GM20431 (cell line): Measurements from ENCODE around the gene GALNT17.
"Not testable (repeated sequence)": the region's sequence is repeated elsewhere in the genome, so short reads cannot be mapped to it uniquely, and the experiment has no call there.

ENCODE experiments used
- in situ Hi-C: fragments of 300-500 bp; cut with MseI, MboI; formaldehyde crosslinking; loops from one replicate; pipeline ENCODE4 v1.15.0; 2020; ENCODE audit warnings: low sequenced_read_pairs; ENCODE audit not compliant: unreplicated experiment

GALNT17 gene

DNA sequence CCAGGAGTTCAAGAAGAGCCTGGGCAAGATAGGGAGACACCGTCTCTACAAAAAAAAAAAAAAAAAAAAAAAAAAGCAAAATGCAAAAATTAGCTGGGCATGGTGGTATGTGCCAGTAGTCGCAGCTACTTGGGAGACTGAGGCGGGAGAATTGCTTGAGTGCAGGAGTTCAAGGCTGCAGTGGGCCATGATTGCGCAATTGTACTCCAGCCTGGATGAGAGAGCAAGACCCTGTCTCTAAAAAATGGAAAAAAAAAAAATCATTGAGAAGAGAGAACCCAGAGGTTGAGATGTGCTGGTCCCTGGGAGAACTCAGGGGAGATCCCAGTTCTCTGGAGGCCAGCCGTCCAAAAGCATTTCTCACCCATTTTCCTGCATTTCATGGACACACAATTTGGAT is 95.2 kb downstream of the GALNT17 start:
- in situ Hi-C loops: no loop called here

DNA sequence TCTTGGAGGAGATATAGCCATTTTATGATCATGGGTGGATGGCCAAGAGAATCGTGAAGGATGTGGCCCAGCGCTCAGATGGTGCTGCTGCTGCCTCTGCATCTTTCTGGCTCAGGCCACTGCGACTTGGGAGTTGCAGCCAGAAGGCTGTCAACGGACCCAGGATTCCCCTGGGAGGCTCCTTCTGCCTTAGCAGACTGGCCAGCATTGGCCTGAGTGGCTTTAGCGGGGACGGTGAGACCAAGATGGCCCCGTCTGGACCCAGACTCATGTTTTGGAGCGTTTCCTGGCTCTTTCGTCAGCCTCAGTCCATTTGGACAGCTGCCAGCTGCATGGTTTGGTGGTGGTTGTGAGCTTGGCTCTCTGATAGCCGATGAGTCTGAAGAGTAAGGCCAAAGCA is 97.2 kb downstream of the GALNT17 start:
- in situ Hi-C loops: no loop called here

DNA sequence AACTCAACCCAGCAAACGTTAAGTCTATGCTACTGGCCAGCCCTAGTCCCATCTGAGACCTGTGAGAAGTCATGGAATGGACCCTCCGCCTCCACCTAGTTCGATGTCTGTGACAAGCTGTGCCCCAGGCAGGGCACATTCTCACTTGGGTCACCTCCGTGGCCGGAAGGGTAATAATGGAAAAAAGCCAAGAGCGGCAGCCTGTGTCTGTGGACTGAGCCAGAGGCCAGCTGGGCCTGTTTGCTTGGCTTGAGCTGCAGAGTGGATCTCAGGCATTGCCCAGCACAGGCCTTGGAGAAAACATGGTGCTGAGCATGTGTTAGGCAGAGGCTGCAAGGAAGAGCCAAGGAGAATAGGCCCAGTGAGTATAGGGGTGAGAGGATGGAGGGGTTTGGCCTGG is 97.8 kb downstream of the GALNT17 start:
- in situ Hi-C loops: no loop called here

DNA sequence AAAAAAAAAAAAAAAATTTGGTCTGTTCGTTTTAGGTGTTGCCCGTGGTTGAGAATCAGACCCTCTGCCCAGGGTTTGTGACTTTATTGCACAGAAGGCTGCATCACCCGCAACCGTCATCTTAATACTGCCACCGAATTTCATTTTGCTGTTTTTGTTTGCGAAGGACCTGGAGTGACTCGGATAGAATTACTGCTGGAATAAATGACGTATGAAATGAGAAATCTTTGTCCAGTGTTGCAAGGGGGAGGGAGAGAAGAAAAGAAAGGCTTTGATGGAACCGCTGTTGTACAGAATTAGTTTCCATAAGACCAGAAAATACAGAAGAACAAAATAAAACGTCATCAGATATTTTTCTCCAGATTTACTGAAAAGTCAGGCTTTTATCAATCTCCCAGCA is 103.3 kb downstream of the GALNT17 start:
- in situ Hi-C loops: no loop called here

DNA sequence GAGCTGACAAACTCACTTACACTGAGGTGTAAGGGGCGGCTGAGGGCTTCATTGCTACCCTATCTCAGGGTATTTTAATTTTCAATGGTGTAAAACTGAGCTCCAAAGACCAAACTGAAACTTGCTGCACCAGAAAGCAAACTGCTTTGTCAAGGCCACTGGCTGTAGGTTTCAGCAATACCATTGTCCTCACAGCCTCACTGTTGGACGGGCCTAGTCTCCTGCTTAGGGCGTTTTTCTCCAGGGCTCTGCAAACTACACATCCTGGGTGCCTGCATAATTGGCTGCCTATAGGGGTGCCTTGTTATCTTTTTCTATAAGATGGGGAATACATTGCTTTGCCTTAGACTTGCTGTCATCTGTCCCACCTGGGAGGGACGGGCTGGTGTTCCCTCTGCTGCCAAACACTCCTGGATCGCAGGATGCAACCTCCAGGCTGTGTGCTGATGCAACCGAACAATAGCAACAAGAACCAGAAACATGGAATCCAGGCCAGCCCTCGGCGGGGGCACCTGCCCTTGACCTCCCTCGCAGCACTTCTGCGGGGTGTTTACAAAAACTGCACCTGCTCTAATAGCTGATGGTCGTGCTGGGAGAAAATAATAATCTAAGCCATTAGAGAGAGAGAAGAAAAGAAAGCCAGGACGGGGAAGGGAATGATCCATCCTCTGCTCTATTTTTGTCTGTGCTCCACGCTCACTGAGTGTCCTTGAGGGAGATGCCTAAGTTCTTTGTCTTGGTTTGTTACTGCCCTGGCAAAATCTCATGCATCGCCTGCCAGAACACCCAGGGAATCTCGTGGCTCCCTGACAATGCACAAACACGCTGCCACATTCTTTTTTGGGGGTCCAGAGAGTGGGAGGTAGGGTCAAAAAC is 104.5 kb downstream of the GALNT17 start:
- in situ Hi-C loops: no loop called here

DNA sequence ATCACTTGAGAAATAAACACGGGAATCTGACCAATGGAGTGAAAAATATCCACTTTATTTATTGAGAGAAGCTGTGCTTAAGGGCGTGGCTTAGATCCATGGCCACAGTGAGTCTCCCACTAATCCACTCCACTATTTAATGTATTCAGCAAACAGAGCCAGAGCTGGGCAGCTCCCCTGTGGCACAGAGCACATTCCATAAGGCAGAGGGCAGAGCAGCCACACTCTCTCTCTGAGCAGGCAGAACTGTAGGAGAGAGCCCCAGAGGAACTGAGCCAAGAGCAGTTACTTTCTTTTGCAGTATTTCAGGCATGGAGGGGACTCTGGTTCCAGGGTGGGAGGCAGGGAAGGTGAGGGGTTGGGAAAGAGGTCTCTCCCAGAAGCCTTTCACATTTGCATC is 106.0 kb downstream of the GALNT17 start:
- in situ Hi-C loops: no loop called here

DNA sequence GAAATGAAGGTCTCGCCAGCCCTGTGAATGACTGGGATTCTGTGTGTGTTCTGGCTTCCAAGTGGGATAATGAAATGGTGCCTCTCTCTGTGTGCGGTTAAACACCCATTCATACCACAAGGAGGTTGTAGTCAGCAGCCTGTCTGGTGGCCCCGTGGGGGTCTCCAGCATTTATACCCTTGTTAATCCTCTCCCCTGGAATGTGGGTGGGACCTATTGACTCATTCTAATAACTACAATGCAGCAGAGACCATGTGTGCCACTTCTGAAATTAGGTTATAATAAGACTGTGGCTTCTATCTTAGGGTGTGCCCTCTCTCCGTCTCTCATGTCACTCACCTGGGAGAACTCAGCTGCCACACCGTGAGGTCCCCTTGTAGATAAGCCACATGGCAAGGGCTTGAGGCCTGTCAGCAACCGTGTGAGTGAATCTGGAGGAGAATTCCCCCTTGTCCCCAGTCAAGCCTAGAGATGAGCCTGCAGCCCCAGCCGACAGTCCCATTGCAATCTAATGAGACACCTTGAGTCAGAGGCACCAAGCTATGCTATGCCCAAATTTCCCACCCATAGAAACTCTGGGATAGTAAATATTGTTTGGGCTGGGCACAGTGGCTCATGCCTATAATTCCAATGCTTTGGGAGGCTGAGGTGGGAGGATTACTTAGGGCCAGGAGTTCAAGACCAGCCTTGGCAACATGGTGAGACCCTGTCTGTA is 106.8 kb downstream of the GALNT17 start:
- in situ Hi-C loops: no loop called here

DNA sequence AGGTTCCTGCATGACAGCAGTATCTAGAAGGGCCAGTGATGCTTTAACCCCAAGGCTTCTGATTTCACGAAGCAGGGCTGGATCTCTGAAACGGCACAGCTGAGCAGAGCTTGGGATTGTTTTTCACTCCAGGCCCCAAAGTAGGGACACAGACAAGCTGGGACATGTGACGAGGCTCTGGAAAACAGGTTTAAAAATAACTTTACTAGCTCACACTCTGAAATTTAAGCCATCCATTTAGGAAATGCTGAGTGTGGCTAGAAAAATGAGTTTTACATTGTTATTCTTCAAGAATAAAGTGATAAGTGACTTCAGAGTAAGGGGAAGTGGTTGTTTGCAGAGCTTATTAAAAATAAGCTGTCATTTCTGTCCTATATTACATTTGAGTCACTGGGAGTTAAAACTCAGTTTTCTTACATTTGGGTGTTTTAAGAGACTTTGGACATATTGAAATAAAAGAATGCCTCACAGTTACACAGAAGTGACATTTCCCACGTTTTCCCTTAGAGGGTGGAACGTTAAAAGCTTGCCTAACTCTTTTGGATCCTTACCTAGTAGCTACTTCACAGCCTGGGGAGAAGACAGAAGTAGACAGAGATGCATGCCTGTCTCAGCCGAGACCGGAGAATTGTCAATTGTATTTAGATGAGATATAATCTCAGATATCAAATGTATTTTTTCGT is 107.8 kb downstream of the GALNT17 start:
- in situ Hi-C loops: no loop called here

DNA sequence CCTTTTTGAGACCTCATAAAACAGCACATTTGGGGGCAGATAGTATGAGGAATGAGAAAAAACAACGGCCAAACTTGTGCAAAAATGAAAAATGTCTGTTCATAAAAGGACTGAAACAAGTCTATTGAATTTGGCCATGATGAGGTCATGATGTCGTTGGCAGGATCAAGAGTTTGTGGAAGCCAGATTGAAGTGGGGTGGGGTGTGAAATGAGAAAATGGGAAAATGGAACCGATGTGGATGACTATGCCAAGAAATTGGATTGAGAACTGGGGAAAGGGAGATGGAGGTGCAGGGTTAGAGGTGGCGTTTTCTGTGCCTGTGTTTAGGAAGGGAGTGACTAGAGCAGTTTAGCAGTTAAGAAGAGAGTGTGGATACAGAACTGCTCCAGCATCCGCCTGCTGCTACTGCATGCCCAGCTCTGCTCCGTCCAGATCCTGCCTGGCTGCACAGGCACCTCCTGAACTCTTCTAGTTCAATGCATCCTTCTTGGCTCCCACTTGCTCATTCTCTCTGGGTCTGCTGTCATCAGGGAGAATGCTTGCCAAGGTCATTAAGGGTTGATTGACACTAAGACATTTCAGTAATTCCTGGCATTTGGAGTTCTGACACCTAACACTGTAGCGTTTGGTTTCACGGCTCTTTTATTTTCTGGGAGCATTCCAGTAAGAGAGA is 111.9 kb downstream of the GALNT17 start:
- in situ Hi-C loops: no loop called here

DNA sequence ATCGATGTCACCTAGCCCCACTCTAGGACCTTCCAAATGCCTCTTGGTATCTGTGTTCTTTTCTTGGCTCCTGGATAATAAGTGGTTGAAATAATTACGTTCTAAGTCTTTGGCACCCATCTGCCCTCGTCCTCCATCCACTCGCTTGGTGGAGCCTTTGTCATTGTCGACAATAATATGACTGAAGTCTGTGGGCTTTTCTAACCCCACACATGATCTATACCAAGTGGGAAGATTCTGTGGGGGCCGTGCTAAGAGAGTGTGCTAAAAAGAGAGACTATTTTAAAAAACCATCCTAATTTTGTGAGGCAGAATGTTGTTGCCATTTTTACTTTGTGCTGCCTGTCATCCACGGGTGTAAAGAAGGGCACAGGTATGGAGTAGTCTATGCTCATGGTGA is 113.1 kb downstream of the GALNT17 start:
- in situ Hi-C loops: no loop called here

DNA sequence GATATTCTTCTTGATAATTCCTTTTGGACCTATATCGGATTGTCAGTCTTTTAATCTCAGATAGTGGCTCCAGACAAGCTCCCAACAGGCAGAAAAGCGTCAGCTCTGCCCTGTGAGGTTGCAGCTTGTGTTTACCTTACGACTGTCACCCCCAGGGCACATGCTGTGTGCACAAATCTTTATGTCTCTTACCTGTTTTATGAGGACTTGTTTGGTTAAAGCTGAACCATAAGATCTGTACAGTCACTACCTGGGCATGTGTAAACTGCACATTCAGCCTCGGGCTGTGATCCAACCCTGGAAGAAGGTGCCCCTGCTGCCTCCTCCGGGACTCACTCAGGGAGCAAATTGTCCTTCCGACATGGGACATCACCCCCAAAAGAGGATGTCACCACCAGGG is 119.8 kb downstream of the GALNT17 start:
- in situ Hi-C loops: no loop called here

DNA sequence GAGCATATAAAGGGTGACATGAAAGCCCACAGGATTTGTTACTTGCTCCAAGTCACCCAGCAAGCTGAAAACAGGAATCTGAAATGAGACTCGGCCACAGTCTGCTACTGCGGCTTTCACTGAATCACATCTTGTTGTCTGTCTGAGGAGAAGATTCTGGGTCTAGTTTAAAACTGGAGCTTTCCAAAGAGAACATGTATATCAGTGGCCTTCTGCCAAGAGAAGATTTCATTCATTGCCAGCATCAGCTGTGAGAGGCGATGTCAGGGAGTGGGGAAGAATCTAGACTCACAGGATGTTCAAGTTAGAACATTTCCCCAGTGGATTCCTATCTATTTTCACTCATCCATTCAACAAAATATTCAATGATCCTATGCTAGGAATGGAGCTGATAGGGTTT is 122.8 kb downstream of the GALNT17 start:
- in situ Hi-C loops: no loop called here

DNA sequence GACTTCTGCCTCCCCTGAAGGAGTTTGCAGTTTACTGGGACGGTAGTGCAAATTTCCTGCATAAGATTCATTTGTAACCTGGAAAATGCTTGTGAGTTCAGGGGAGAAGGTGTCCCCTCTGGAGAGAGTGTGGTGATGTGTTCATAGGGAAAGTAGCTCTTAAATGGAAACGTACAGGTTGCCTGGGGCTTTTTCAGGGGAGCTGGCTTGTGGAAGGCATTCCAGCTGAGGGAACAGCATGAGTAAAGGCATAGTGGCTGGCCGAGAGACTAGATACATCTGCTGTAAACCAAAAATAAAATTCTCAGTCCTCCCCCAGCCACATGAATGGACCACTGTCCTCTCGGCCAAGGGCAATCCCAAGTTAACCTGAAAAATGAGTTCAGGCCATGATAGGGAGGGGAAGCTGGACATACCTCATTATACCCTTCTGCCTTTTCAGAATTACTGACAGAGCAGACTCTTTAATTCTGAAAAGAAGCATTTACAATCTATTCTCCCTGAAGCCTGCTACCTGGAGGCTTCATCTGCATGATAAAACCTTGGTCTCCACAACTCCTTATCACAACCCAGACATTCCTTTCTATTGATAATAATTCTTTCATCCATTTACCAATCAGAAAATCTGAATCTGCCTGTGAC is 123.7 kb downstream of the GALNT17 start:
- in situ Hi-C loops: no loop called here

DNA sequence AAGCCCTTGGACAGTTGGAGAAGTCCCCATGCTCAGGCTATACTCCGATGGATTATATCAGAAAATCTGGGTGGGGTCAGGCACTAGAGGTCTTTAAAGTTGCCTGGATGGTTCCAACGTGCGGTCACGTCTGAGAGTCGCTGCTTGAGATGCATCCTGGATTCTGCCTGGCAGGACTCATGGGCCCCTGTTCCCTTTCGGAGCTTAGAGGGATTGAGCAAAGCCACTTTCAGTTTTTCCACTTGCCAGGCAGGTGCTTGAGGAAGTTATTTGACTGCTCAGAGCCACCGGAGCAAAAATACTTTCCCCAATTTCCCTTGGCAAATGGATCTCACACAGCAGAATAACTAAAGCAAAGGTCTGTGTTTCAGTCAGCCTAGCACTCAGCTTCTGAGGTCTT is 129.1 kb downstream of the GALNT17 start:
- in situ Hi-C loops: no loop called here

DNA sequence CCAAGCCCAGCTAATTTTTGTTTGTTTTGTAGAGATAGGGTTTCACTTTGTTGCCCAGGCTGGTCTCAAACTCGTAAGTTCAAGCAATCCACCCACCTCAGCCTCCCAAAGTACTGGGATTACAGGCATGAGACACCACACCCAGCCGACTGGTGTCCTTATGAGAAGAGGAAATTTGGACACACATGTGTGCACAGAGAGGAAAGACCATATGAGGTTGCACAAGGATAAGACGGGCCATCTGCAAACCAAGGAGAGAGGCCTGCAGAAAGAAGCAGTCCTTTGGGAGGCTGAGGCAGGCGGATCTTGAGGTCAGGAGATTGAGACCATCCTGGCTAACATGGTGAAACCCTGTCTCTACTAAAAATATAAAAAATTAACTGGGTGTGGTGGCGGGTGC is 130.9 kb downstream of the GALNT17 start:
- in situ Hi-C loops: not testable (repeated sequence)

DNA sequence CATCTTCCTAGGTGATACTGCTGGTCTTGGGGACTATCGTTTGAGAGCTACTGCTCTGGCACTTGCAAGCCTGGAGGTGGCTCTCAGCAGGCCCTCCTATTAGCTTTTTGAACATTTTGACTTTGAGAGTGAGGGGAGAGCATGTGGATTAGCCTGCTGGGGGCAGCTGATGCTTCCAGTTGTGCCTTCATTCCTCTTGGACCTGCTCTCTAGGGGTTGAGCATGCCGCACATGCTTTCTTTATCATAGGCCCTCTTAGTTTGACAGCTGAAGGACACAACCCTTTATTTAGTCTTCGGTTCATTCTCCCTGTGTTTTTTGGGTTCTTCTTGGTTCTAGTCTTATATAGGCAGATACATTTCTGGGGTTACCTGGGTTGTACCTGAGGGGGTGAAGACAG is 132.1 kb downstream of the GALNT17 start:
- in situ Hi-C loops: no loop called here

DNA sequence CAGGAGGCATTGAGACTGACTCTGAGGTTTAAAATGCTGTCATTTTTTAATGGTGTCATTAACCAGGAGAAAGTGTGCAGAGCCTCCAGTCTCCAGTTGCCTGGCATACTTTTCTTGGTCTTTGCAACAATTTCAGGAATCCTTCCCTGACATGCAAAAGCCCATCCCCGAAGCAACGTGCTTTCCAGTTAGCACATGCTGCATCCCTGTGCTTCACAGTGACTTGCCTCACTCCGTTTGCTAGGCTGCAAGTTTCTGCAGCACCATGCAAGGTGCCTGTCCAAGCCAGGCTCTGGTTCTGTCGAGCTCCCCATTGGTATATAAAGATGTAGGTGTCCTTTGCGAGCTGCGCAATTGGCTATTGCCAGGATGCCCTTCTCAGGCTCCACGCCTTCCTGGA is 135.0 kb downstream of the GALNT17 start:
- in situ Hi-C loops: no loop called here

DNA sequence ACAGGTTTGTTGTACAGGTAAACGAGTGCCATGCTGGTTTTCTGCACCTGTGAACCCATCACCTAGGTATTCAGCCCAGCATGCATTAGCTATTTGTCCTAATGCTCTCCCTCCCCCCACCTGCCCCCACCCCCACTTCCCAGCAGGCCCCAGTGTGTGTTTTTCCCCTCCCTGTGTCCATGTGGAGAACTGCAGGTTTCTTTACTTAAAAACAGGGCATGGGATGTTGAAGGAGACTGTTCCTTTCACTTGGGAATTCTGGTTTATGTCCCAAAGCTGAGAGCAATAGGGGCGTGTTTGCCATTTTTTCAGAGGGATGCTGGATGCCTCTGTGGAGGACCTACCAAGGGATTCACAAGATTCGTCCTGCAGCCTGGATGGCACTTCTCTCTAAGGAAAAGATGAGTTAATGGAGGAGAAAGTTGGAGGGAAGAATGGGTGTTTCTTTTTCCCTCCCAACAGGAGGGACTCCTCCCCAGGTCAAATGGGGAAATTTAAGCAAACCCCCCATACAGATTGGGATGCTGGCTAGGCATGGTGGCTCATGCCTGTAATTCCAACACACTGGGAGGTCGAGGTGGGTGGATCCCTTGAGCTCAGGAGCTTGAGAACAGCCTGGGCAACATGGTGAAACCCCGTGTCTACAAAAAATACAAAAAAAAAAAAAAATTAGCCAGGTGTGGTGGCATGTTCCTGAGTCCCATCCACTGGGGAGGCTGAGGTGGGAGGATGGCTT is 136.0 kb downstream of the GALNT17 start:
- in situ Hi-C loops: no loop called here

DNA sequence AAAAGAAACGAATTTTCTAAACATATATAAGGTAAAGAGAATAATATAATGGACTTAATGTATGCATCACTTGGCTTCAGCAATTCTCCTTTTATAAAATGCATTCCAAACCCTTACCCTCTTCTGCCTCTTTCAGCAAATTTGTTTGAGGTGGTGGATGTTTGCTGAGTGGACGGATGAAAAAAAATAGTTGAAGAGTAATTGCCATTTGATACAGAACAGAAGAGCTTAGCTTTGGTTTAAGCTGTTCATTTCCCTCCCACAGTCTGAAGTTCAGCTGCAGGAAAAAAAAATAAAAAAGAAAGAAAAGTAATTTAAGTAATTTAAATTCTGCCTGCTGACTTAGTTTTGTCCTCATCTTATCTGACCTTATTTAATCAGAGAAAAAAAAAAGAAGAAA is 138.6 kb downstream of the GALNT17 start:
- in situ Hi-C loops: no loop called here
